ENCODE data around the gene ZFAND3. TPM values are rescaled to one million over a fixed set of nuclear protein-coding genes. Genes with fewer than 3 reads are reported as not detected.
A peak's percentile ranks its signal among the peaks of the same experiment; 100 is the strongest.

The ZFAND3 gene
- total RNA-seq, 4 donors from 2014 or later, result 45.0 to 55.2 (median 49.5) TPM

DNA sequence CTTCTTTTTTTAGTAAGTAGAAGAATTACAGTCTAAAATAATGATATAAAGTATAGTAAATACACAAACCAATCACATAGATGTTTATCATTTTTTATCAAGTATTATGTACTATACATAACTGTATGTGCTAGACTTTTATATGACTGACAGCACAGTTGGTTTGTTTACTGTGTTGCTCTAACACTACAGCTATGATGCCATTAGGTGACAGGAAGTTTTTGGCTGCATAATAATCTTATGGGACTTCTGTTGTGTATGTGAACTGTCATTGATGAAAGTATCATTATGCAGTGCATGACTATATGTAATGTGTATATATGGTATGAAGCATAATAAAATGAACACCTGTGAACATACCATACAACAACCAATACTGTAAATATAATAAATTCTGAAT, 104.0 kb downstream of the ZFAND3 start:
- Histone ChIP-seq H3K4me3 (no peak overlapping the region), H3K4me1 (peaks cover 36 to 50% of the 10 kb centered on the region in 2 donors), H3K27ac (no peak overlapping the region), H3K27me3 (no peaks in the 10 kb centered on the region), H3K36me3 (no peaks in the 10 kb centered on the region), H3K9me3 (no peaks in the 10 kb centered on the region)
- no peak for ATAC-seq
- intact Hi-C loops (cut with DNase I; ENCODE audit: low total_unique reads), result no loop called here
- in situ Hi-C loops (cut with MboI; ENCODE audit: low sequenced_read_pairs in 4 of 4), result no loop called here
- TF ChIP-seq POLR2A (IDR thresholded peaks at IDR 0.05), result no peak
- TF ChIP-seq, protein P1, sequence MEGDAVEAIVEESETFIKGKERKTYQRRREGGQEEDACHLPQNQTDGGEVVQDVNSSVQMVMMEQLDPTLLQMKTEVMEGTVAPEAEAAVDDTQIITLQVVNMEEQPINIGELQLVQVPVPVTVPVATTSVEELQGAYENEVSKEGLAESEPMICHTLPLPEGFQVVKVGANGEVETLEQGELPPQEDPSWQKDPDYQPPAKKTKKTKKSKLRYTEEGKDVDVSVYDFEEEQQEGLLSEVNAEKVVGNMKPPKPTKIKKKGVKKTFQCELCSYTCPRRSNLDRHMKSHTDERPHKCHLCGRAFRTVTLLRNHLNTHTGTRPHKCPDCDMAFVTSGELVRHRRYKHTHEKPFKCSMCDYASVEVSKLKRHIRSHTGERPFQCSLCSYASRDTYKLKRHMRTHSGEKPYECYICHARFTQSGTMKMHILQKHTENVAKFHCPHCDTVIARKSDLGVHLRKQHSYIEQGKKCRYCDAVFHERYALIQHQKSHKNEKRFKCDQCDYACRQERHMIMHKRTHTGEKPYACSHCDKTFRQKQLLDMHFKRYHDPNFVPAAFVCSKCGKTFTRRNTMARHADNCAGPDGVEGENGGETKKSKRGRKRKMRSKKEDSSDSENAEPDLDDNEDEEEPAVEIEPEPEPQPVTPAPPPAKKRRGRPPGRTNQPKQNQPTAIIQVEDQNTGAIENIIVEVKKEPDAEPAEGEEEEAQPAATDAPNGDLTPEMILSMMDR (IDR thresholded peaks at IDR 0.05 in 4 of 5, conservative IDR thresholded peaks at IDR 0.05 in 1 of 5), result no peak
- DNase-seq, result no peak

- H3K27me3 ChIP-seq, result no peaks in the 10 kb centered on the region
- no peak overlapping the region for H3K4me3 ChIP-seq
- no peak overlapping the region for H3K27ac ChIP-seq
- DNase-seq (no peak), ATAC-seq (no peak)
- in situ Hi-C loops (cut with MboI; ENCODE audit: low sequenced_read_pairs in 4 of 4), result no loop called here
- no peaks in the 10 kb centered on the region for H3K9me3 ChIP-seq
- TF ChIP-seq POLR2A (IDR thresholded peaks at IDR 0.05), result no peak
- TF ChIP-seq, protein P1 (IDR thresholded peaks at IDR 0.05 in 4 of 5, conservative IDR thresholded peaks at IDR 0.05 in 1 of 5), result no peak
- H3K4me1 ChIP-seq, result peaks cover 43 to 54% of the 10 kb centered on the region in 2 donors
- intact Hi-C loops (cut with DNase I; ENCODE audit: low total_unique reads), result no loop called here
- no peaks in the 10 kb centered on the region for H3K36me3 ChIP-seq
These were observed 107.1 kb downstream of the ZFAND3 start for GRCh38 chr6:37926661-37927060.

- TF ChIP-seq POLR2A (IDR thresholded peaks at IDR 0.05), result no peak
- TF ChIP-seq, protein P1 (IDR thresholded peaks at IDR 0.05 in 4 of 5, conservative IDR thresholded peaks at IDR 0.05 in 1 of 5), result no peak
- Histone ChIP-seq H3K27me3 (no peaks in the 10 kb centered on the region), H3K36me3 (no peaks in the 10 kb centered on the region), H3K27ac (no peak overlapping the region), H3K4me3 (no peak overlapping the region), H3K9me3 (no peaks in the 10 kb centered on the region), H3K4me1 (peaks cover 49 to 62% of the 10 kb centered on the region in 2 donors)
- intact Hi-C loops (cut with DNase I; ENCODE audit: low total_unique reads) (no loop called here), in situ Hi-C loops (cut with MboI; ENCODE audit: low sequenced_read_pairs in 4 of 4) (no loop called here)
- ATAC-seq (no peak), DNase-seq (no peak)
These were observed 108.7 kb downstream of the ZFAND3 start for GRCh38 chr6:37928217-37928616.

GRCh38 chr6:37930288-37930971, 110.9 kb downstream of the ZFAND3 start:
- DNase-seq (no peak), ATAC-seq (no peak)
- TF ChIP-seq, protein P1 (IDR thresholded peaks at IDR 0.05 in 4 of 5, conservative IDR thresholded peaks at IDR 0.05 in 1 of 5), result no peak
- no peak for TF ChIP-seq POLR2A (IDR thresholded peaks at IDR 0.05)
- intact Hi-C loops (cut with DNase I; ENCODE audit: low total_unique reads), result no loop called here
- no peak overlapping the region for H3K4me3 ChIP-seq
- H3K27ac ChIP-seq, result peak overlapping the region; percentile 5 to 32 (median 19)
- H3K9me3 ChIP-seq, result no peaks in the 10 kb centered on the region
- H3K27me3 ChIP-seq, result no peaks in the 10 kb centered on the region
- H3K4me1 ChIP-seq, result peaks cover 49 to 58% of the 10 kb centered on the region in 2 donors
- H3K36me3 ChIP-seq, result no peaks in the 10 kb centered on the region
- in situ Hi-C loops (cut with MboI; ENCODE audit: low sequenced_read_pairs in 4 of 4), result no loop called here

All from gastrocnemius medialis (tissue), 4 donors.